GM18526 (cell line): ENCODE measurements around the gene FAM53C.

Experiments
- POLR2A ChIP-seq: IDR thresholded peaks from 3 replicates; pipeline ENCODE4 v1.6.1; 2011; ENCODE audit not compliant: insufficient read length; ENCODE audit errors: extremely low read depth

The FAM53C gene

GRCh38 chr5:138344887-138345622, 7.0 kb downstream of the FAM53C start:
- TF ChIP-seq POLR2A = no peak

GRCh38 chr5:138346889-138347288, 8.8 kb downstream of the FAM53C start:
- no peak for TF ChIP-seq POLR2A

- no peak for TF ChIP-seq POLR2A
Measured at GRCh38 chr5:138349852-138350562, 11.9 kb downstream of the FAM53C start.

- no peak for TF ChIP-seq POLR2A
Measured at GRCh38 chr5:138350563-138350890, 12.5 kb downstream of the FAM53C start.

GRCh38 chr5:138351056-138351455, 13.0 kb downstream of the FAM53C start:
- no peak for TF ChIP-seq POLR2A

- TF ChIP-seq POLR2A = no peak
Measured at GRCh38 chr5:138351517-138351916, 13.5 kb downstream of the FAM53C start.

GRCh38 chr5:138352071-138352721, 14.1 kb downstream of the FAM53C start, which contains the start of gene KDM3B:
Gene KDM3B, plus strand, starts transcription at chr5:138352685. Its CDS starts 111 bp downstream, at chr5:138352796.
- no peak for TF ChIP-seq POLR2A

- TF ChIP-seq POLR2A = no peak
Measured at GRCh38 chr5:138352722-138353559, 14.9 kb downstream of the FAM53C start.

- no peak for TF ChIP-seq POLR2A
Measured at GRCh38 chr5:138353560-138354080, 15.6 kb downstream of the FAM53C start.

- no peak for TF ChIP-seq POLR2A
Measured at GRCh38 chr5:138354387-138354786, 16.3 kb downstream of the FAM53C start.

- no peak for TF ChIP-seq POLR2A
Measured at GRCh38 chr5:138354926-138355378, 16.9 kb downstream of the FAM53C start.

GRCh38 chr5:138359621-138360020, 21.6 kb downstream of the FAM53C start:
- no peak for TF ChIP-seq POLR2A

GRCh38 chr5:138360941-138361452, 22.9 kb downstream of the FAM53C start:
- no peak for TF ChIP-seq POLR2A

GRCh38 chr5:138364576-138364975, 26.5 kb downstream of the FAM53C start:
- no peak for TF ChIP-seq POLR2A
